Erythroblast (primary cell): Measurements from ENCODE around the gene TUBGCP4.

ENCODE experiments used
- GATA1 ChIP-seq: IDR thresholded peaks from 2 replicates; pipeline ENCODE4 v1.6.1; 2011; ENCODE audit warnings: low read depth, mild to moderate bottlenecking, control low read depth, low read length, moderate library complexity
- POLR2A ChIP-seq: IDR thresholded peaks from 2 replicates; pipeline ENCODE4 v1.6.1; 2011; ENCODE audit warnings: mild to moderate bottlenecking, low read length

GRCh38 chr15:43370310-43370974 lies 459 bp upstream of the TUBGCP4 start:
- TF ChIP-seq POLR2A (no peak), GATA1 (no peak)
